Stimulated activated CD4-positive, alpha-beta T cell treated with anti-CD3 and anti-CD28 coated beads, Interleukin-2, amount 100 ng/mL, for 48 hours (primary cell): ENCODE results near the gene PTPRG.

ENCODE experiments used
- DNase-seq, 2 donors: peaks; one replicate each; pipeline ENCODE4 v3.0.0-alpha.2; 2020

PTPRG gene

GRCh38 chr3:61937477-61937876, 376.1 kb downstream of the PTPRG start:
- DNase-seq: no peak

DNA sequence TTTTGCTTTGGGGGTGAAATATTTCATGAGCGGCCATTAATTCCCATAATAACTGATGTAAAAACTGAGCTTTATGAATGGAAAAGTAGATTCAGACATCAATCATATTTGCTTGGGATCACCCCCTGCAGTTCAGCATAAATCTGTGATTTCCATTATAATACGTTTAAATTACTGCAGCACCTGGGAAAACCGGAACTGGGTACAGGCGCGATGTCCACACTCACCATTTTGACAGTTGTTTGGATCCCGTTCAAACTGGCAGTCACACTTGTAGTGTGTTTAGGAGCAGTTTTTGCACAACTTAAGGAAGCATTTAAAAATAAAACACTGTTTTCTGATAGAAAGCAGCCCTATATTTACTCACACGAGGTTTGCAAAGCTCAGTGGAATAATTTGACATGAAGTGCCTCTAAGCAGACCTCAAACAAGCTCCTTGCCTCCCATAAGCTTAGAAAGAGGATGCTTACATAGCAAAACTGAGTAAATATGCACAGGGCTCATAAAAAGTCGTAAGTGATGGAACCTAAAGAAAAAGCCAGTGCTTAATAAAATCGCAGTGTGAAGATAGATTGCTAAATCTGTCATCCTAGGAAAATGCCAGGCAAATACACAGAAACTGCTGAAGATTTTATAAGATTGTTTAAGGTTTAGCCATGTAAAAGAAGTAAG, 377.6 kb downstream of the PTPRG start:
- no peak for DNase-seq

DNA sequence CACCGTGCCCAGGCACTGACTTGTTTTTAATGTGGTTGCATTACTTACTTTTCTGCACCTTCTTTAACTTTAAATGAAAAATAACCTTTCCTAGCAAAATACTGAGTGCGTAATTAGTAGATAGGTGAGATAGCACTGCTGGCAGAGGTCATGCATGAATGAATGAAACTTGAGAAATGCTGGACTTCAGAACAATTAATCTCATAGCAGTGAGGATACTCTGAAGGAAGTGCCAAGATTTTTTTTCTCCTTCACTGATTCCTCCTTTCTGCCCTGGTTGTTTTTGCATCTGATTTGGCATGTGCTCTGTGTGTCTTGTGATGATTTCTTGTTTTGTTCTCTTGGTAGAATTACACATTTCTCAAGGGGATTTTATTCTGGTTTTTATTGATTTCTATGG, 378.9 kb downstream of the PTPRG start:
- DNase-seq: no peak

DNA sequence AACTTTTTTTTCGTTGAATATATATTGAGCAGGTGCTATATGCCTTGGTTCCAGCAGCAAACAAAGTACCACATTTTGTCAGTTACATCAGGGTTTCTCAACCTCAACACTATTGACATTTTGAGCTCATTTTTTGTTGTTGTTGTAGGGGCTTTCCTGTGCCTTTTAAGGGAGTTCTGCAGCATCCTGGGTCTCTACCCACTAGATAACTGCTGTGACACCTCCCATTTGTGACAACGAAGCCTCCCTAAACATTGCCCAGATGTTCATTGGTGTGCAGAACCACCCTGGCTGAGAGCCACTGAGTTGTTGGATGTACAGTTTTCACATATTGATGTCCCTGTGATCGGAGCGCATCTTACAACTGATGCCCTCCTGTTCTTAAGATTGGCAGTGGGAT, 382.6 kb downstream of the PTPRG start:
- no peak for DNase-seq

GRCh38 chr3:61944726-61945125, 383.4 kb downstream of the PTPRG start:
- DNase-seq: no peak

GRCh38 chr3:61945657-61946056, 384.3 kb downstream of the PTPRG start:
- no peak for DNase-seq

DNA sequence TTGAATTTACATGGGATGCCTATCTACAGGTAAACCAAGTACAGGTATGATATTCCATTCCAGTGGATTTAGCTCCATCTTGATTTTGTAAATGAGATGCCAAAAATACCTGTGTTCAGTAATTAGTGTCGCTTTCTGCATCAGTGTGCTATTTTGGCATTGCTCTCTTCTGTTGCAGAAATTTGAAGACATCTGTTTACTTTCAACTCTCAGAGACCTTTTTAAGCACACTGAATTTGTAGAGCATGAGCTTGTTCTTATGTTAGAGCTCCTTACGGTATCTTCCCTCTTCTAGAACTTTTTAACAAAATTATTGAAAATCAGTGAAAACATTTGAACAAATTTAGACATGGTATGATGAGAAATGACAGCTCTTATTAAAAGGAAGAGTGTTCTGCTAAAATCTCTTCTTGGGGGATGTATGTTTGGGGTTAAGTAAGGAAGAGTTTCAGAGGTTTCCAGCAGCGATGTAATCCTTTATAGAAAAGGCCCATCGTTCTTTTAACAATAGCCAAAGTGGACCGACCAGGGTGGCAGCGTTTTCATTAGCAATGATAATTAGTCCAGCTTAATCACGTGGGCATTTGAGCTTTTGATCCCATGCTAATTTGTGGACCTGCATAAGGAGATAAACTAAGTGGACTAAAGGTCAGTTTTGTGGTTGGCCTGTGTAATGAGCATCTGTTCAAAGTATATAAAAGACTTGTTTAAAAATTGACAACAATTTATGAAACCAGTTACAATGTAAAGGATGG, 385.4 kb downstream of the PTPRG start:
- no peak for DNase-seq

GRCh38 chr3:61947456-61947855, 386.1 kb downstream of the PTPRG start:
- no peak for DNase-seq

GRCh38 chr3:61948699-61949305, 387.4 kb downstream of the PTPRG start:
- no peak for DNase-seq

DNA sequence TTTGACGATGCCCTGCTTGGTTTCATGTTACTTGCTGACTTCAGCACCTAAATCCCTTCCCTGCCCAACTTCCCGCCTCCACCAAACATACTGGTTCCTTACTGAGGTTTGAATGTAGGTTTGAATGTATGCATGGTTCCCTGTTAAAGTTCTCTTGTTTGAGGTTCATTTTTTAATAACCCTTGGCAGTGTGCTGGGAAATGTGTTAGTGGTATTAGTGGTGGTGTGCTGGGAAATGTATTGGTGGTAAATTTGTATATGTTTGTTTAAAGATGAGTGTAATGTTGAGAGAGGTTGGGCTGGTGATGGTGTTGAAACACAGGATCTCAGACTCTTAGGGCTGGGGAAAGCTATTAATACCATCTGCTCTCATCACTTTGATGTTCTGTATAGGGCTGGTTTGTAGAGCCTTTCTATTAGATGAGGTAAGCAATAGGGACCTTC, 392.7 kb downstream of the PTPRG start:
- no peak for DNase-seq

DNA sequence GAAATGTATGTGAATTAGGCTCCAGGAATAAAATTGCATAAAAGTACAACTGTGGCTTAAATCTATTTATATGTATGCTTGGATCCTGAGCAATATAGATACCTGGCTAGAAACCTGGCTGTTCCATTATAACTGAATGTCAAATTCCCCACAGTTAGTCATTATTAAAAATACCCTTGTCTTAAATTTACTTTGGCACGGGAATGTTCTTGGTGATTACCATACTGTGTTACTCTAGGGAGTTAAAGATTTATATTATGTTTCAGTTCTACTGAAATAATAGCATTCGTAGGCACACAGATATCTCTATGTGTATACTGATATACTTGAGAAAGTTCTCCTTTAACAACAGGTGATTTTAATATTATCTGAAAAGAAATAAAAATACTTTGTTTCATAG, 394.1 kb downstream of the PTPRG start:
- no peak for DNase-seq

DNA sequence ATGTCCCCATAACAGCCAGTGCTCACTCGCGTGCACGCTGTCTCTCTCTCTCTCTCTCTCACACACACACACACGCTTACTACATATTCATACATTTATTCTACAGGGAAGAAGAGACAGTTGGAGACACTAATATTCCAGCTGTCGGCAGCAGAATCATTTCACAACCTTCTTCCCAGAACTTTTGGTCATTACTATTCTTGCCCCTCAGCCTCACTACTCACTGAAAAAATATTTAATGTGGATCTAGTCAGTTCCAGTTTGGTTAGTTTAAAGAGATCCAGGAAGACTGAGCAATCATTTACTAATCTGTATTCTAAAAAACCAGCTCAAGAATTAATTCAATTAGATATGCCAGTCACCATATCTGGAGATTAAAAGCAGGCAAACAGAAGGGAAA, 394.9 kb downstream of the PTPRG start:
- DNase-seq: no peak

GRCh38 chr3:61957259-61957658, 395.9 kb downstream of the PTPRG start:
- no peak for DNase-seq

DNA sequence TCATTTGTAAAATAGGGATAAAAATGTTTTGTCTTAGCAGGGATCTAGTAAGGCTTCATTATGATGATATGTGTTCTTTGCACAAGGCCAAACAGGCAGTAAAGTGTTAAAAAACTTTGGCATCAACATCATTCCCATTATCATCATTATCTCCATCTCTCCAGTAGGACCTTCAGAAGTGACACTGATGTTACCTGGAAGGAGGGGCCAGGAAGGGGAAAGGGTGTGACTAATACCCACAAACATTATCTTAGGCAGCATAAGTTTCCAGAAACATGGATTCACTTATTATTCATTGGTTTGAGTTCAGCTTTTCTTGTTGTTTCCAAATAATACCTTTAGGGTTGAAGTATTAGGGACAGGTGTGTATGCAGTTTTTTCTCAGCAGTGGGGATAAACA, 399.6 kb downstream of the PTPRG start:
- no peak for DNase-seq

DNA sequence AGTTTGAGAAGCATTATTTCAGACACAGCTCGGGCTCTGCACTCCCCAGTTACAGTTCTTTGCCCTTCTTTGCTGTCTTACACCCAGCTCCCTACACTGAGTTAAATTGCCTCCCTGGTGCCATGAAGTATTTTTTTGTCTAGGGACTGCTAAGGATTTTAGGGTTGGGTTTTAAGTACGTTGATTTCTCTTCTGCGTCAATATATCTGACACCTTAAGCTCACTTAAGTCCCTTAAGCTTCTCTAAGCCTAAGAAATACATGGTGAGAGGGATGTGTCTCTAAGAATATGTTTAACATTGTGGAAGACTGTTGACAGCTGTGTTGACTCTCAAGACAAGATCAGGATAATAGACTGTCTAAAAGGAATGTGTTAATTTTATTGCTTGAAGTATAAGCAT, 400.5 kb downstream of the PTPRG start:
- DNase-seq: no peak

DNA sequence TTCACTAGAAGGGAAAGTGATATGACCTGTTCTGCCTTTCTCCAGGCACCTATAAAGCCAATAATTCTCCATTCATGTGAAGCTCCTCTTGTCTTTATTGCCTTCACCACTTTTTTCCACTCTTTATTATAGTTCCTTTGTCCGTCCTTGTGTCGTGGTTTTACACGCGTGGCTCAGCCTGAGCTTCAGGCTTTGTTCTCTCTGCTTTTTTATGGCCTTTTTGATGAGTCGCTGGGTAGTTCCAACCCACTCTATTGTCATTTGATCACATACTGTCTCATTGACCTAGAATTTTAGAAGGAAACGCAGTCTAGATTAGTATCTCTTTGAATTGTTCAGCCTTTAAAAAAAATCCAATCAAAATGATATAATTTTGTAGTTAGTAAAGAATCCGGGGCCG, 403.2 kb downstream of the PTPRG start:
- no peak for DNase-seq

GRCh38 chr3:61965770-61966131, 404.4 kb downstream of the PTPRG start:
- no peak for DNase-seq

DNA sequence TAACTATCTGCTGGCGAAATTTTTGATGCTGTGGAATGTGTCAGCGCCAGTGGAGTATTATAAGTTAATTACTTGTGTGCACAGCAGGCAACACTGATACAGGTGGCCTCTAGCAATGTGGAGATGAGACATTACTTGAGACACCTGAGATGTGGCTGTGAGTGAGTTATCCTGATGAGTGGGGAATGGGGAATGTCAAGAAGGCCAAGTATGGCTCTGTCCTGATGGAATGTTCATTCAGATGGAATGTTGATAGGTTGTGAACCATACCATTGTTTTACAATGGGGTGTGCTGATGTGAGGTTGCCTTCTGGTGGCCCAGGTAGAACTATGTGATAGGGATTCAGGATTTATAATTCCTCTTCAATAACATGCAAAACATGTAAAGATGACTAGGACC, 404.8 kb downstream of the PTPRG start:
- no peak for DNase-seq

- DNase-seq: no peak
These were observed 405.6 kb downstream of the PTPRG start for GRCh38 chr3:61967019-61967418.

- DNase-seq: no peak
These were observed 406.6 kb downstream of the PTPRG start for GRCh38 chr3:61967937-61968336.

DNA sequence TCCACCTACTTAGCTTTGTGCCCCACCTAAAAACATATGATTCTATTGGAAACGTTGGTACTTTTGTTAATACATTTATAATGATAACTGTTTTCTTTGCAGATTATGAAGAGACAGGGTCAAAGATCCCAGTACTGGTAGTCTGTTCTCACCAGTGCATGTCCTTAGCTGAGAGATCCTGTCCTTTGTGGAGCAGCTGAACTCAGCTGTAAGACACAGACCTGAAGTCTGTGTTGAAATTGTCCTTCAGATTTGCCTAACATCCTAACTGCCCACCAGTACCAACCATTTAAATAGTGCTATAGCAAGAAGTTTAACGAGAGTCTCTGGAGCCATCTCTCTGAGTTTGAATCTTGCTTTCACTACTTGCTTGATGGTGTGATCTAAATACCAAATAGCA, 413.3 kb downstream of the PTPRG start:
- DNase-seq: no peak

GRCh38 chr3:61975199-61975598, 413.8 kb downstream of the PTPRG start:
- DNase-seq: no peak

GRCh38 chr3:61975936-61976335, 414.6 kb downstream of the PTPRG start:
- no peak for DNase-seq
